PC-3 (cell line): ENCODE measurements around the gene TMEM79. TPM values are rescaled to one million over a fixed set of nuclear protein-coding genes. Genes with fewer than 3 reads are reported as not detected.

Source experiments
- ATAC-seq: fragments of 200-7000 bp; cut with Tn5 transposase; 2 replicates; pipeline ENCODE4 v1.9.1; 2020; ENCODE audit warnings: mild to moderate bottlenecking, moderate library complexity
- BruUV-seq: library from RNA; stranded (reverse); fragments of 400-500 nt; replicated peaks from 2 replicates; lab custom pipeline; 2021; lab: Mats Ljungman, UMichigan
- CTCF ChIA-PET: fragments of 300-600 bp; sonication (Branson Sonifier 250); formaldehyde crosslinking; loops from one replicate; lab custom pipeline; 2022; ENCODE audit warnings: antibody characterized with exemption; lab: Charles Lee
- POLR2A ChIA-PET: fragments of 300-600 bp; sonication (Branson Sonifier 250); formaldehyde crosslinking; loops from one replicate; lab custom pipeline; 2022; ENCODE audit warnings: antibody characterized with exemption; ENCODE audit not compliant: unreplicated experiment; lab: Charles Lee
- DNase-seq: peaks from one replicate; pipeline ENCODE4 v3.0.0-alpha.2; 2015
- H2AFZ ChIP-seq: fragments of 300-600 bp; sonication (generic); 2 replicates; pipeline ENCODE4 v1.6.0; 2016; ENCODE audit warnings: antibody characterized with exemption, low read length
- H3F3A ChIP-seq: fragments of 300-600 bp; sonication (generic); one replicate; pipeline ENCODE4 v1.6.0; 2017; ENCODE audit warnings: antibody characterized with exemption, low read length, control low read depth, mild to moderate bottlenecking; ENCODE audit not compliant: unreplicated experiment
- H3K27ac ChIP-seq: fragments of 300-600 bp; sonication (generic); 2 replicates; pipeline ENCODE4 v1.5.1; 2016; ENCODE audit warnings: mild to moderate bottlenecking, low read length
- H3K27me3 ChIP-seq: fragments of 300-600 bp; sonication (generic); 2 replicates; pipeline ENCODE4 v1.6.1; 2016; ENCODE audit warnings: low read length, mixed read lengths
- H3K36me3 ChIP-seq: fragments of 300-600 bp; sonication (generic); 2 replicates; pipeline ENCODE4 v1.6.1; 2016; ENCODE audit warnings: low read depth, mixed run types, low read length, mixed read lengths
- H3K4me1 ChIP-seq: fragments of 300-600 bp; sonication (generic); 2 replicates; pipeline ENCODE4 v1.5.1; 2016; ENCODE audit warnings: low read length; ENCODE audit not compliant: insufficient read depth
- H3K4me2 ChIP-seq: fragments of 300-600 bp; sonication (generic); 2 replicates; pipeline ENCODE4 v1.6.0; 2016; ENCODE audit warnings: low read length
- H3K4me3 ChIP-seq: fragments of 300-600 bp; sonication (generic); 2 replicates; pipeline ENCODE4 v1.5.1; 2016; ENCODE audit warnings: mild to moderate bottlenecking, low read length, mixed read lengths
- H3K79me2 ChIP-seq: fragments of 300-600 bp; sonication (generic); 2 replicates; pipeline ENCODE4 v1.6.1; 2017; ENCODE audit warnings: low read length, mixed read lengths
- H3K9ac ChIP-seq: fragments of 300-600 bp; sonication (generic); 2 replicates; pipeline ENCODE4 v1.6.0; 2016; ENCODE audit warnings: mild to moderate bottlenecking, low read length
- H3K9me2 ChIP-seq: fragments of 300-600 bp; sonication (generic); replicated peaks from 2 replicates; pipeline ENCODE4 v1.6.1; 2016; ENCODE audit warnings: mixed run types, low read length, mixed read lengths
- H3K9me3 ChIP-seq: fragments of 300-600 bp; sonication (generic); 2 replicates; pipeline ENCODE4 v1.6.1; 2016; ENCODE audit warnings: low read length, mixed read lengths
- H4K20me1 ChIP-seq: fragments of 300-600 bp; sonication (generic); 2 replicates; pipeline ENCODE4 v1.6.1; 2016; ENCODE audit warnings: low read length, mixed read lengths
- EZH2 ChIP-seq: fragments of 300-600 bp; sonication (generic); IDR thresholded peaks from one replicate; pipeline ENCODE4 v1.6.1; 2017; ENCODE audit warnings: antibody characterized with exemption, mild to moderate bottlenecking, low read length; ENCODE audit not compliant: unreplicated experiment
- EZH2phosphoT487 ChIP-seq: fragments of 300-600 bp; sonication (generic); IDR thresholded peaks from 2 replicates; pipeline ENCODE4 v1.6.1; 2018; ENCODE audit warnings: mild to moderate bottlenecking, antibody characterized with exemption, low read length, borderline replicate concordance
- intact Hi-C: fragments of 100-400 bp; cut with micrococcal nuclease; formaldehyde crosslinking; loops from 2 replicates; pipeline ENCODE4 v1.9.0; 2023
- total RNA-seq: library from RNA; depleted of rRNA; stranded (reverse); fragments of >200 nt; gene quantifications from 2 replicates; pipeline ENCODE4 v1.2.3, GENCODE V29; 2014; rRNA removed
- TF ChIP-seq, protein P1 (sequence below): fragments of 300-600 bp; sonication (generic); conservative IDR thresholded peaks from 2 replicates; pipeline ENCODE4 v1.5.1; 2017; ENCODE audit warnings: antibody characterized with exemption, low read depth, mild to moderate bottlenecking, low read length

Gene TMEM79
- total RNA-seq, 1 experiment from 2014 or later = 8.1 TPM

DNA sequence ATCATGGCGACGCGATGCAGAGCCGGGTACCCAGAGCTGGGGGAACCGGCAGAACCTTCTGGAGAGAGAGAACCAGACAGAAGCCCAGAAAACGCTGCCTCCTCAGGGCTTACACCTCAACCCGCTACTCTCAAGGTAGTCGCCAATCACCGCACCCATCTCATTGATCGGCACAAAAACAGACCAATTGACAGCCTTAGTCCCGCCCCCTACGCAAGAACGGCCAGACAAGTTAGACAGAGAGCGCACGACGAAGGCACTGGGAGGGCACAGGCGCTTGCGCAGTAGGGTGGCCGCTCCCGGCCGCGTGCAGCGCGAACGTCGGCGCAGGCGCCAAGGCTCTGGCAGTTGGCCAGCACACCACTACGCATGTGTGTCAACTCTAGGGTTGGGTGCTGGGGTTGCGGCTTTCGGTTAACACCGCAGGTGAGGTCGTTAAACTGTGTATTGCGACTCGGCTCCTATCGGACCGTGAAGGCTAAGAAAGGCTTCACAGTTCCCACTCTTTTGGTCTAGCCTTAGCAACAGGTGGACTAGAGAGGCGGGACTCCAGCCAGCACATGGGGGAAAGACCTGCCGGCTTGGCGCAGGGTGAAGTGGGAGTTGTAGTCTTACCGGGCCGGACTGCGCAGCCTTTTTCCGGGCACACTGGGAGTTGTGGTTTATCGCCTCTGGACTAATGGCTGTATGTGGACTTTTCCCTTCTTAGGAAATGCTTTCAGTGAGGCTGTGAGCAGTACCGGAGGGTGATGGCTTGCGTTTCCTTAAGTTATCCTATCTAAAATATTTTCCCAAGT lies 54.3 kb downstream of the TMEM79 start, which contains the start of the genes CCT3 and TSACC:
Gene CCT3 (minus strand): TSS at position 113 of the 797 bp plus-strand sequence. CDS start 108 bp downstream, at position 5.
Gene TSACC (plus strand): TSS at position 347 of the 797 bp plus-strand sequence. CDS start 1,232 bp downstream, outside the sequence.
- TF ChIP-seq EZH2 = no peak
- TF ChIP-seq, protein P1, sequence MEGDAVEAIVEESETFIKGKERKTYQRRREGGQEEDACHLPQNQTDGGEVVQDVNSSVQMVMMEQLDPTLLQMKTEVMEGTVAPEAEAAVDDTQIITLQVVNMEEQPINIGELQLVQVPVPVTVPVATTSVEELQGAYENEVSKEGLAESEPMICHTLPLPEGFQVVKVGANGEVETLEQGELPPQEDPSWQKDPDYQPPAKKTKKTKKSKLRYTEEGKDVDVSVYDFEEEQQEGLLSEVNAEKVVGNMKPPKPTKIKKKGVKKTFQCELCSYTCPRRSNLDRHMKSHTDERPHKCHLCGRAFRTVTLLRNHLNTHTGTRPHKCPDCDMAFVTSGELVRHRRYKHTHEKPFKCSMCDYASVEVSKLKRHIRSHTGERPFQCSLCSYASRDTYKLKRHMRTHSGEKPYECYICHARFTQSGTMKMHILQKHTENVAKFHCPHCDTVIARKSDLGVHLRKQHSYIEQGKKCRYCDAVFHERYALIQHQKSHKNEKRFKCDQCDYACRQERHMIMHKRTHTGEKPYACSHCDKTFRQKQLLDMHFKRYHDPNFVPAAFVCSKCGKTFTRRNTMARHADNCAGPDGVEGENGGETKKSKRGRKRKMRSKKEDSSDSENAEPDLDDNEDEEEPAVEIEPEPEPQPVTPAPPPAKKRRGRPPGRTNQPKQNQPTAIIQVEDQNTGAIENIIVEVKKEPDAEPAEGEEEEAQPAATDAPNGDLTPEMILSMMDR = no peak
- TF ChIP-seq EZH2phosphoT487 = no peak
- intact Hi-C loops = no loop called here
- Histone ChIP-seq H4K20me1 (peaks cover 32% of the 10 kb centered on the region), H3K27ac (peak within 1 kb of the TSS; percentile 82), H3K36me3 (peaks cover 24% of the 10 kb centered on the region), H3K27me3 (no peaks in the 10 kb centered on the region), H3F3A (no peaks in the 10 kb centered on the region), H3K4me3 (peak within 1 kb of the TSS; percentile 98), H3K9ac (peak within 1 kb of the TSS; percentile 94), H2AFZ (peak within 1 kb of the TSS; percentile 89), H3K4me1 (peaks cover 13% of the 10 kb centered on the region), H3K9me2 (no peaks in the 10 kb centered on the region), H3K79me2 (peaks cover 47% of the 10 kb centered on the region), H3K4me2 (peak within 1 kb of the TSS; percentile 94), H3K9me3 (no peaks in the 10 kb centered on the region)
- ChIA-PET CTCF (no interaction called here), POLR2A (interaction anchor here (0.6 kb wide), 1 partner anchor 376 kb away, joined by 3 read pairs; no protein-coding TSS in a partner anchor)
- ATAC-seq (peak; percentile 95), DNase-seq (peak; percentile 100)
- BruUV-seq = no TSS peak

Other genes with a start within 250 kb of the TMEM79 start
- 45.4 and 62.9 TPM in 2 replicates for gene UBQLN4, start 230.5 kb upstream of the TMEM79 start, total RNA-seq
- gene LAMTOR2, start 229.5 kb upstream of the TMEM79 start, total RNA-seq = 130 TPM in 2 replicates
- 18.1 and 18.5 TPM in 2 replicates for gene RAB25, start 223.2 kb upstream of the TMEM79 start, total RNA-seq
- 12.9 and 14.7 TPM in 2 replicates for gene MEX3A, start 201.9 kb upstream of the TMEM79 start, total RNA-seq
- gene LMNA, start 169.6 kb upstream of the TMEM79 start, total RNA-seq = 864 and 1,095 TPM in 2 replicates
- gene SEMA4A, start 130.7 kb upstream of the TMEM79 start, total RNA-seq = 5.8 and 13.1 TPM in 2 replicates
- 28.1 and 33.1 TPM in 2 replicates for gene SLC25A44, start 90.2 kb upstream of the TMEM79 start, total RNA-seq
- 131 and 163 TPM in 2 replicates for gene PMF1, start 71.3 kb upstream of the TMEM79 start, total RNA-seq
- 0.35 and 2.5 TPM in 2 replicates for gene BGLAP, start 42.1 kb upstream of the TMEM79 start, total RNA-seq
- 6.6 and 7.2 TPM in 2 replicates for gene PAQR6, start 36.3 kb upstream of the TMEM79 start, total RNA-seq
- 126 and 130 TPM in 2 replicates for gene SMG5, start 1.5 kb upstream of the TMEM79 start, total RNA-seq
- gene GLMP, start 11.4 kb downstream of the TMEM79 start, total RNA-seq = 49.8 and 52.2 TPM in 2 replicates
- 1.1 TPM in 1 of 2 replicates, not detected in the other for gene VHLL, start 15.0 kb downstream of the TMEM79 start, total RNA-seq
- 666 and 692 TPM in 2 replicates for gene CCT3, start 54.0 kb downstream of the TMEM79 start, total RNA-seq
- 0.51 and 1.3 TPM in 2 replicates for gene TSACC, start 54.2 kb downstream of the TMEM79 start, total RNA-seq
- gene RHBG, start 84.9 kb downstream of the TMEM79 start, total RNA-seq = 0.26 TPM in 1 of 2 replicates, not detected in the other
- gene MEF2D, start 216.4 kb downstream of the TMEM79 start, total RNA-seq = 17.3 and 27.4 TPM in 2 replicates